NCI-H2081 (cell line): ENCODE results near the gene CFAP61.
A peak's percentile ranks its signal among the peaks of the same experiment; 100 is the strongest.
"Not testable (repeated sequence)": the region's sequence is repeated elsewhere in the genome, so short reads cannot be mapped to it uniquely, and the experiment has no call there.

Source experiments
- DNase-seq, 2 experiments: peaks; one replicate each; lab custom pipeline; 2025; lab: John Stamatoyannopoulos, UW

CFAP61 gene

DNA sequence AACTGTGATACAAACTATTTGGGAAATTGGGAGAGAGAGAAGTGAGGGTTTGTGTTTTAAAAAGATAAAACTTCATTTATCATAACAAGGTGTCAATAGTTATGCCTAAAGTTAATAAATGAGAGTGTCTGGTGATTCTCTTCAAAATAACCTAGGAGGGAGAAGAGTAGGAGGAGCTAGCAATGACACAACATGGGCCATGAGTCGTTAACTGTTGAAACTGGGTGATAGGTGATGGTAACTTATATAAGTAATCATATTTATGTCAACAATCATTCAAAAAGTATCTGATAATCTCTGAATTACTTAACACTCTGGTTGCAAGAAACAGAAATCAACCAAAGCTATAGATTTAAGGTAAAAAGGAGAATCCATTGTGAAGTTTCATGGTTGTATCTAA is 268.8 kb downstream of the CFAP61 start:
- DNase-seq = no peak

DNA sequence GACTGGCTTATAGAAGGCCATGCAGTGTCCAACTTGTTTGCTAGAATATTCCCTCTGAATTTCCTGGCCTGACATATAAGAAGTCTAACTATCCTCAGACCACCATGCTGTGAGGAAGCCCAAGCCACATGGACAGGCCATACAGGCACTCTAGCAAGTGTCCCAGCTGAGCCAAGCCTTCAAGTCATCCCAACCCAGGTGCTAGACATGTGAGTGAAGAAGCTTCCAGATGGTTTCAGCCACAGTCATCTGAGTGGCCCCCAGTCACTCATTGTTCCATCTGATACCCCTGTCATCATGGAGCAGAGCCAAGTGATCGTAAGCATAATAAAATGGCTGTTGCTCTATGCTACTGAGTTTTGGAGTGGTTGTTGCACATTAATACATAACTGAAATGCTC is 269.6 kb downstream of the CFAP61 start:
- DNase-seq = no peak

DNA sequence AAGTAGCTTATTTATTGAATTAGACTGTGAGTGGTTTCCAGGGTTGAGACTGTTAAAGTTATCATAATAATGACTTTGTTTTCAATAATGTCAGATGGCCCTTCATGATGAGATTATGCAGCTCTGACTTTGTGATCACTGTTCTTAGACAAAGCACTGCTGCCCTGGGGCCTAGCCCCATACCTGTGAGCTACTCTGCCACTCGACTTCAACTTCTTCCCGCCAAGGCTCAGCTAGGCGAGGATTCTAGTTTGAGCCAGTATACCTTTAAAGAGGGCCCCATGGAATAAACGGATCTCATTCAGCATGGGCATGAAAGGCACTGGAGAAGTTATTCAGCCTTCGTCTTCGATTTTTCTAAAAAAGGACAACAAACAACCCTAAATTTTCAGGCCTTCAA is 270.6 kb downstream of the CFAP61 start:
- no peak for DNase-seq

- no peak for DNase-seq
Measured at GRCh38 chr20:20327746-20328145, 275.4 kb downstream of the CFAP61 start.

DNA sequence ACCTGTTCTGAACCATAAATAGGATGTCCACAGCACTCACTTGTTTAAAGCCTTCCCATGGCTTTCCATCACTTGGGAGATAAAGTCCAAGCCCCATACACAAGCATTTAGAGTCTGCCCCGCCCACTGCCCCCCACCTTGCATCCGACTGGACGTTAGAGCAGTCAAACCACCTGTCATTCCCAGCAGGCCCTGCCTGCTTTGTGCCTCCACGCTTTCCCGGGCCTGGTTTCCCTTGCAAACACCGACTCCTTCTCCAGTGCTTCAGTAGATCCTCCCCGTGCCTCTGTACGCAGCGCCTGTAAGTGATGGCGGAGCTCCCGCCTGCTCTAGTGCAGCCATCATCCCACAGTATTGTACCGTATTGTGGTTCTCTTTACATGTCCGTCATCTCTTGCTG is 277.2 kb downstream of the CFAP61 start:
- DNase-seq = no peak

DNA sequence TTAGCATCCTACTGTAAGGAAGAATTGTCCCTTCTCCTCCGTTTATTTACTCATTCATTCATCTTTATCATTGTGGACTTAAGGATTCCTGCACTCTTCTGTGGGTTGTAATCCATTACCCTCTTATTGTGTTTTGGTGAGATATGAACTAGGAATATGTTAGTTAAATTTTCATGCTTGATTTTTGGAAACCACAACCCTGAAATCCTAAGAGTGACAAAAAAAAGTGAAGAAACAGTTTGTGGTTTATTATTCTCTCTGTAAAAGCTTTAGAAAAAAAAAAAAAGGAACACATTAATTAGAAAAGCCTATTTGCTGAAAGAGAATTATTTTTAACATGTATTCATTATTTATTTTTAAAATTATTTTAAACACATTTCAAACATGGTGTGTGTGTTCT is 278.8 kb downstream of the CFAP61 start:
- no peak for DNase-seq

DNA sequence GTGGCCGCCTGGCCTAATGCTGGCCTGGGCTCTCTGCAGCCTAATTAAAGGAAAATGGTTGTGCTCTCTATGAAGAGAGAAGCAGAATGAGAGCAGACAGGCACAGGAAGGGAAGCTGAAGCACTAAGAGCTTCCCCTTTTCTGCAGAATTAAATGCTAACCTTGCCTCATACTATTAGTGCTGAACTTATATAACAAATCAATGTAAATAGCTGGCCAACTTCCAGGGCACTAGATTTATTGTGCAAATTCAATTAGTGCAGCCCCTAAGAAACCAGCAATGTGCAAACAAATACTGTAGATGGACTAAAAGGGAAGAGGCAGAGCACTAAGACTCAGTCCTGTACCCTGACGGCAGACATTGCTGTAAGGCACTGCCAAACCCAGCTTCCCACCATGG is 279.5 kb downstream of the CFAP61 start:
- peak in 1 of 2 experiments; percentile 46 for DNase-seq

DNA sequence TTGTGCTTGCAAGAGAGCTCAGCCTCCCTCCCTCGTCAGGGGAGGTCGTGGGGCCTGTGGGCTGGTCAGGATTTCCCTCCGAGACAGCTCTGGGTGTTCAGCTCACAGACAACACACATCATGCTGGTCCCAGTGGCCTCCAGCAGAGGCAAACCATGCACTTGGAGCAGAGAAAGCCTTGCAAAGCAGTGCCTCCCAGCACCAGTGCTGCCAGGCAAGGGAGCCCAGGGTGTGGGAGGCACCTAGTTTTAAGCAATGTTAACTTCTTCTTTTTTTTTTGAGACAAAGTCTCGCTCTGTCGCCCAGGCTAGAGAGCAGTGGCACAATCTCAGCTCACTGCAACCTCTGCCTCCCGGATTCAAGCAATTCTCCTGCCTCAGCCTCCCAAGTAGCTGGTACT is 281.5 kb downstream of the CFAP61 start:
- no peak for DNase-seq

GRCh38 chr20:20334489-20334888 is 282.2 kb downstream of the CFAP61 start:
- DNase-seq = no peak

GRCh38 chr20:20338133-20338730 is 285.9 kb downstream of the CFAP61 start:
- DNase-seq = no peak

- DNase-seq = no peak
Measured at GRCh38 chr20:20340443-20340842, 288.1 kb downstream of the CFAP61 start.

DNA sequence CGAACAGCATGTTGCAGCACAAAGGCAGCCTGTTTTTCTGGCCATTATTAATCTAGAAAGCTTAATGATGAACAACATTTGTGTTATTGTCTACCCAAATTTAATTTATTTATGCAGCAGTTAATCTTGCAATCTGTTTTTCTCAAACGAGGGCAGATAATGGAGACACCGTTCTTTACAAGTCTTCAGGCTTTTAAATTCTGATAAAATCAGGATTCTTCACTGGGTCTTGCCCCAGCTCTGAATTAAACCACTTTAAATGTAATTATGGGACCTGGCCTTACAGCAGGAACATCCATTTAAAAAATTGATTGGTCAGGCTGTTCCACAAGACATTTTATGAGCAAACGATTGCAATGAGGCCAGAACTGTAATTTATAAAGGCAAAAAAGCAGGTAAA is 289.0 kb downstream of the CFAP61 start:
- no peak for DNase-seq

- DNase-seq = no peak
Measured at GRCh38 chr20:20342066-20342465, 289.7 kb downstream of the CFAP61 start.

- DNase-seq = no peak
Measured at GRCh38 chr20:20343932-20344331, 291.6 kb downstream of the CFAP61 start.

DNA sequence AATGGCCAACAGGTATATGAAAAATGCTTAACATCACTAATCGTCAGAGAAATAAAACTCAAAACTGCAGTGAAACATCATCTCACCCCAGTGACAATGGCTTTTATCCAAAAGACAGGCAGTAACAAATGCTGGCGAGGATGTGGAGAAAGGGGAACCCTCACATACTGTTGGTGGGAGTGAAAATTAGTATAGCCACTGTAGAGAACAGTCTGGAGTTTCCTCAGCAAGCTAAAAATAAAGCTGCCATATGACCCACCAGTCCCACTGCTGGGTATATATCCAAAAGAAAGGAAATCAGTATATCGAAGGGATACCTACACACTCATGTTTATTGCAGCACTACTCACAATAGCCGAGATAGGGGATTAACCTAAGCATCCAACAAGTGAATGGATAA is 292.1 kb downstream of the CFAP61 start:
- no peak for DNase-seq

- DNase-seq = no peak
Measured at GRCh38 chr20:20353576-20353975, 301.2 kb downstream of the CFAP61 start.

DNA sequence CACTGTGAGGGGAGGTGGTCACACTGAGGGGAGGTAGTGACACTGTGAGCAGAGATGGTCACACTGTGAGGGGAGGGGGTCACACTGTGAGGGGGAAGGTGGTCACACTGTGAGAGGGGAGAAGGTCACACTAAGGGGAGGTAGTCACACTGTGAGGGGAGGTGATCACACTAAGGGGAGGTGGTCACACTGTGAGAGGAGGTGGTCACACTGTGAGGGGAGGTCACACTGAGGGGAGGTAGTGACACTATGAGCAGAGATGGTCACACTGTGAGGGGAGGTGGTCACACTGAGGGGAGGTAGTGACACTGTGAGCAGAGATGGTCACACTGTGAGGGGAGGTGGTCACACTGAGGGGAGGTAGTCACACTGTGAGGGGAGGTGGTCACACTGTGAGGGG is 303.2 kb downstream of the CFAP61 start:
- not testable (repeated sequence) for DNase-seq

DNA sequence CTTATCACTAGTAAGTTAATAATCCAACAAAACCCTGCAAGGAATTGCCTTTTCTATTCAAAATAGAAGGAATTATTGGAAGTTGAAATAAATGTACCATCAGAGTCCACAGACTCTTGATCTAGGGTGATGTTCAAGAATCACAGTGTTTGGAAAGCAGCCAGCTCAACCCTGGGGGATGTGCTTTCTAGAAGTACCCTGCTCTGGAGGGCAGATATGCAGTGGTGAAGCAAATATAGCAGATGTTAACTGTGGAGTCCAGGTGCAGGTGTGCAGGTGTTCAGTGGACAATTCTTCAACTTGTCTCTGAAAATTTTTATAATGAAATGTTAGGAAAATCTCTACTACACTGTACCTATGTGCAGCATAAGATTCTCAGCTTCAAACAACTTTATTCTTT is 306.5 kb downstream of the CFAP61 start:
- peak; percentile 23 to 73 for DNase-seq

DNA sequence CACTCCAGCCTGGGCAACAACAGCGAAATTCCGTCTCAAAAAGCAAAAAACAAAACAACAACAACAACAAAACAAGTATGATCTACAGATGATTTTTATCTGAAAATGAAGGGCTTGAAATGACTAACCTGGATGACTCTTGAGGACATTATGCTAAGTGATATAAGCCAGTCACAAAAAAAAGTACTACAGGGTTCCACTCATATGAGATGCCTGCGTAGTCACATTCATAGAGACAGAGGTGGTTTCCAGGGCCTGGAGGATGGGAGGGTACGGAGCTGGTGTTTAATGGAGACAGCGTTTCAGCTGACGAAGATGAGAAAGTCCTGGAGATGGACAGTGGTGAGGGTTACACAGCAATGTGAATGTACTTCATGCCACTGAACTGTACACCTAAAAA is 307.3 kb downstream of the CFAP61 start:
- DNase-seq = no peak

- DNase-seq = peak; percentile 63 to 84
Measured at GRCh38 chr20:20360464-20360863, 308.1 kb downstream of the CFAP61 start.

DNA sequence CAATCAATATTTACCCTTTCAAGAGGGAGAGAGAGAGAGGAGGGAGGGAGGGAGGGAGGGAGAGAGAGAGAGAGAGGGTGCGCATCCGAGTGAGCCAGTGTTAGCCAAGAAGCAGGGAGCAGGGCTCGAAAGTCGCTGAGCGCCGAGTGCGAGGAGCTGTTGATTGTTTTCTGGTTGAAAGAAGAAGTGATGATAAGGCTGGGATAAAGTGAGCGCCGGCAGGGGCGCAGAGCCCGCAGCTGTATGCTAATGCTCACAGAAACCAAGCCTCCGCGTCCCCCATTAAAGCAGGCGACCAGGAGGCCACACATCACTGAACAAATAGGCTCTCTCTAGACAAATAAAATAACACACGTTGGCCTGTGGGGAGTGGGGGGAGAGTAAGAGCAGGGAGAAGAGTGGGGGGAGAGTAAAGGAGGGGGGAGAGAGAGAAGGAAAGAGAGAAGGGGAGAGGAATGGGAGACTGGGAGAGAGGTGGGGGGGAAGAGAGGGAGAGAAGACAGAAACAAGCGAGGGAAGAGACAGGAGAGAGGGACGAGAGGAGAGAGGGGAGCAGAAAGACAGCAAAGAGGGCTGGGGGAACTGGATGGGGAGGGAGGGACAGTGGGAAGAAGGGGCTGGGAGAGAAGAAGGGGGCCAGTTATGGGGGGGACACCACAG is 310.6 kb downstream of the CFAP61 start:
- DNase-seq = peak; percentile 93 to 98

DNA sequence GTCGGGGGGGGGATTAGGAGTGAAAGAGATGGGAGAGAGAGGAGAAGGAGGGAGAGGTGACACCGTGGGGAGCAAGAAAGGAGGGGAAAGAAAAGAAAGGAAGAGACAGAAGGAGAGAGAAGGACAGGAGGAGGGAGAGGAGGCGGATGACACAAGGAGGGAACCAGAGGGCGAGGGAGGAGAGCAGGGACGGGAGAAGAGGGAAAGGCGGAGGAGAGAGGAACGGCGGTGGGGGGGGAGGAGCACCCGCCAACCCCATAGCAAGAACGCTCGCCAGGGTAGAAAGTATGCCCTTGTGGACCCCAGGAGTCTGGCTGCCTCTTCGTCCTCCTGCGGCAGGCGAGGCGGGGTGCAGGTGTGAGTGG is 311.1 kb downstream of the CFAP61 start:
- peak; percentile 61 to 71 for DNase-seq

DNA sequence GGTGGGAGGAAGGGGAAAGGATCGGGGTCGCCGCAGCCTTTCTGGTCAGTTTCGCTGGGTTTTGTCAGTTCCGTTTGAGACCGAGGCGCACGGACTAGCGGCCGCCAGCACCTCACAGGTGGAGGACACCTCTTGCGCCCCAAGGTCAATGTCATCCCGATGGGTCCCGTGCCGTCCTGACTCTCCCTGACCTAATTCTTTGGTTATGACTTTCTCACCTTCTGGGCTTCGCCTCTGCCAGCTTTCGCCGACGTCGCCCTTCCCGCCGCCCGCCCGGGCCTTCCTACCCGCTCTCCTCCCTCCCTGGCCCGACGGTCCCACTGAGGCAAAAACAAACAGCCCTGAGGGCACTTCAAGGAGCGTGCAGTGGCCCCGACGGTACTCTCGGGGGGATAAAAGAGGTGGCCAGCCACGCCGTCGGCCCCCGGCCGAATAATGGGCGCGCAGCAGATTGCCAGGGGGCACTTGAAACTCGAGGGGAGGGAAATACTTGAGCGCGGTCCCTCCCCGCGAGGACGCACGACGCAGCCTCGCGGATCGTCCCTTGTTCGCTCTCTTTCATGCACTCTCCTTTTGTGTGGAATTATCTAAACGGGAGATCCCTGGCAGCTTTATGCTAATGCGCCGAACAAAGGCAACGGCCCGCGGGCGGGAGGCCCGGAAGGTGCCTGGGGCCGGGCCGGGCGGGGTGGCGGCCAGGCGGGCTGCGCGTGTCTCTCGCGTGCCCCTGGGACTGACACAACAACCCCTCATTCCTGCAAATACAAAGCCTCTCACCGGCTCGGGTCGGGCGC is 311.7 kb downstream of the CFAP61 start:
- DNase-seq = peak; percentile 88 to 95
